K562 (cell line): ENCODE results near the gene BMAL2. TPM values are rescaled to one million over a fixed set of nuclear protein-coding genes. Genes with fewer than 3 reads are reported as not detected.

ENCODE experiments used
- ATAC-seq: fragments of 200-7000 bp; cut with Tn5 transposase; 3 replicates; pipeline ENCODE4 v1.9.1; 2020; ENCODE audit warnings: moderate library complexity
- BruUV-seq: library from RNA; stranded (reverse); fragments of 400-500 nt; replicated peaks from 2 replicates; lab custom pipeline; 2021; lab: Mats Ljungman, UMichigan
- CTCF ChIA-PET: fragments of 300-600 bp; formaldehyde crosslinking; extraction: SDS; loops from one replicate; lab custom pipeline; 2021; ENCODE audit warnings: low intra/inter-chr PET ratio; lab: Yijun Ruan, JAX
- POLR2A ChIA-PET: fragments of 300-600, 350-650 bp; sonication (Branson Sonifier 250); formaldehyde crosslinking; extraction: SDS; loops from one replicate; lab custom pipeline; 2021; ENCODE audit warnings: antibody characterized with exemption, inconsistent platforms; lab: Yijun Ruan, JAX
- DNase-seq, 4 experiments: peaks; one replicate each; pipeline versions ENCODE4 v3.0.0 to v3.0.0-alpha.2; 2011 to 2018; ENCODE audit warnings: low spot score in 3 of 4, mixed read lengths in 3 of 4; ENCODE audit errors: extremely low read depth in 1 of 4
- FAIRE-seq: peaks from 2 replicates; lab custom pipeline; 2011; peaks lifted over from hg19 to GRCh38; lab: Jason Lieb, UNC
- H2AFZ ChIP-seq: 2 replicates; pipeline ENCODE4 v1.6.0; 2011; ENCODE audit warnings: low read depth, low read length, control low read depth, inconsistent platforms
- H3K27ac ChIP-seq: fragments of 200-600 bp; 3 replicates; pipeline ENCODE4 v1.8.0; 2011; ENCODE audit warnings: low read depth, mild to moderate bottlenecking, control low read depth, inconsistent platforms, low read length, moderate library complexity, mixed read lengths; ENCODE audit errors: extremely low read depth
- H3K27me3 ChIP-seq, 2 experiments: fragments of 300-600 bp in 1 of 2; 2 replicates in 1 of 2; 3 replicates in 1 of 2; pipeline versions ENCODE4 v1.6.0 to v1.8.0; 2011; ENCODE audit warnings: inconsistent platforms in 2 of 2, low read length in 2 of 2, mild to moderate bottlenecking in 1 of 2, mixed read lengths in 1 of 2, moderate library complexity in 1 of 2; ENCODE audit not compliant: control insufficient read depth in 2 of 2, insufficient read depth in 2 of 2
- H3K36me3 ChIP-seq: fragments of 300-600 bp; 3 replicates; pipeline ENCODE4 v1.8.0; 2011; ENCODE audit warnings: mild to moderate bottlenecking, low read length, inconsistent platforms; ENCODE audit not compliant: control insufficient read depth, insufficient read depth
- H3K4me1 ChIP-seq, 2 experiments: fragments of 200-600 bp in 1 of 2; replicated peaks in 1 of 2; 2 replicates in 1 of 2; 3 replicates in 1 of 2; pipeline versions ENCODE4 v1.5.1 to v1.8.0; 2011; ENCODE audit warnings: inconsistent platforms in 2 of 2, low read length in 2 of 2, mild to moderate bottlenecking in 1 of 2, mixed read lengths in 1 of 2, moderate library complexity in 1 of 2; ENCODE audit not compliant: control insufficient read depth in 2 of 2, insufficient read depth in 2 of 2
- H3K4me2 ChIP-seq: 2 replicates; pipeline ENCODE4 v1.6.1; 2011; ENCODE audit warnings: low read length, control low read depth, inconsistent platforms, mixed read lengths; ENCODE audit not compliant: insufficient read depth
- H3K4me3 ChIP-seq: fragments of 200-600 bp; sonication (generic), shearing (Covaris generic); 2 replicates; pipeline ENCODE4 v1.5.1; 2016; ENCODE audit warnings: control low read depth, inconsistent platforms
- H3K79me2 ChIP-seq: fragments of 200-600 bp; 3 replicates; pipeline ENCODE4 v1.8.0; 2011; ENCODE audit warnings: low read length, inconsistent platforms; ENCODE audit not compliant: control insufficient read depth, insufficient read depth
- H3K9ac ChIP-seq, 2 experiments: 2 replicates each; pipeline versions ENCODE4 v1.6.0 to v1.6.1; 2011; ENCODE audit warnings: low read depth in 2 of 2, low read length in 2 of 2, control low read depth in 1 of 2, inconsistent platforms in 1 of 2, mild to moderate bottlenecking in 1 of 2, mixed read lengths in 1 of 2; ENCODE audit not compliant: insufficient read depth in 1 of 2
- H3K9me1 ChIP-seq: one replicate; pipeline ENCODE4 v1.6.0; 2011; ENCODE audit warnings: inconsistent platforms, mild to moderate bottlenecking, low read length, moderate library complexity; ENCODE audit not compliant: control insufficient read depth, insufficient read depth
- H3K9me3 ChIP-seq: replicated peaks from 2 replicates; pipeline ENCODE4 v1.5.1; 2011; ENCODE audit warnings: low read depth, low read length, inconsistent platforms; ENCODE audit not compliant: control insufficient read depth, insufficient read depth
- H4K20me1 ChIP-seq: replicated peaks from 2 replicates; pipeline ENCODE4 v1.6.1; 2011; ENCODE audit warnings: low read length, inconsistent platforms, mixed read lengths; ENCODE audit not compliant: control insufficient read depth, insufficient read depth
- ARNT ChIP-seq, 2 experiments: fragments of 450-650 bp; IDR thresholded peaks; 2 replicates each; pipeline ENCODE4 v1.6.1; 2016; ENCODE audit warnings: mild to moderate bottlenecking in 1 of 2
- DACH1 ChIP-seq: fragments of 450-650 bp; IDR thresholded peaks from 2 replicates; pipeline ENCODE4 v1.6.1; 2018; ENCODE audit not compliant: partially characterized antibody
- KAT2B ChIP-seq: IDR thresholded peaks from one replicate; pipeline ENCODE4 v1.6.1; 2012; ENCODE audit warnings: low read depth, mild to moderate bottlenecking, control low read depth, inconsistent platforms, low read length, moderate library complexity
- RFX1 ChIP-seq: fragments of 450-650 bp; IDR thresholded peaks from 2 replicates; pipeline ENCODE4 v1.6.1; 2016; ENCODE audit warnings: mild to moderate bottlenecking, moderate library complexity
- RNF219 ChIP-seq: fragments of 250-450 bp; sonication (Bioruptor Pico); IDR thresholded peaks from 2 replicates; pipeline ENCODE4 v1.5.0; 2022; ENCODE audit warnings: mild to moderate bottlenecking
- SMARCB1 ChIP-seq: IDR thresholded peaks from 2 replicates; pipeline ENCODE4 v1.6.1; 2011; ENCODE audit warnings: improper control_type of control experiment, low read depth; ENCODE audit not compliant: insufficient read length
- USF2 ChIP-seq: sonication (generic); formaldehyde crosslinking; IDR thresholded peaks from 2 replicates; pipeline ENCODE4 v1.5.0; 2020; ENCODE audit warnings: missing genetic modification reagents
- ZNF280A ChIP-seq: fragments of 450-650 bp; IDR thresholded peaks from 2 replicates; pipeline ENCODE4 v1.6.1; 2018; ENCODE audit warnings: mild to moderate bottlenecking, low read depth; ENCODE audit not compliant: partially characterized antibody
- whole genome bisulfite sequencing: fragments of 100-300 bp; shearing (Covaris generic); methylation state at CpG from one replicate; pipeline ENCODE4 v1.1.6; 2016; ENCODE audit warnings: low coverage, mixed read lengths; ENCODE audit not compliant: insufficient coverage; ENCODE audit errors: missing lambda C conversion rate; 5-methylcytosine and 5-hydroxymethylcytosine counted together
- in situ Hi-C: fragments of 300-500 bp; cut with MboI; formaldehyde crosslinking; loops from 4 replicates; pipeline ENCODE4 v1.15.0; 2018; ENCODE audit warnings: inconsistent platforms, mixed read lengths
- intact Hi-C: fragments of 100-400 bp; cut with micrococcal nuclease; formaldehyde crosslinking; loops from 2 replicates; pipeline ENCODE4 v1.14.2; 2022
- polyA plus RNA-seq, 8 experiments: library from polyadenylated mRNA; depleted of rRNA in 4 of 8; stranded (reverse) in 5 of 8; unstranded in 3 of 8; fragments of >200 nt; fragmentation: Nextera tagmentation in 2 of 8; fragmentation: Illumina TruSeq in 1 of 8; extraction: Ambion mirVana in 2 of 8; extraction: Trizol in 1 of 8; gene quantifications; 2 replicates each; pipeline versions ENCODE4 v1.2.1 to v1.2.3, GENCODE V29; 2011 to 2014; ENCODE audit warnings: inconsistent platforms in 1 of 8, missing spikeins in 1 of 8
- total RNA-seq, 7 experiments: library from RNA; depleted of rRNA in 6 of 7; stranded (reverse); fragments of >200 nt in 6 of 7; fragmentation: Illumina TruSeq in 2 of 7; extraction: Trizol in 2 of 7; gene quantifications; 2 replicates each; pipeline versions ENCODE4 v1.2.1 to v1.2.3, GENCODE V29; 2011 to 2021; ENCODE audit warnings: low replicate concordance in 1 of 7

The BMAL2 gene
- total and polyA plus RNA-seq, 9 of the 15 experiments (the other 6 are each of a cell fraction or from before 2014, with no cell fraction given): 0.01 to 1.1 (median 0.50) TPM

- CTCF ChIA-PET: no interaction called here
- no peaks in the 10 kb centered on the region for H3K36me3 ChIP-seq
- in situ Hi-C loops (no loop called here), intact Hi-C loops (no loop called here)
- POLR2A ChIA-PET: interaction anchor here (1.2 kb wide), 1 partner anchor 12 kb away, joined by 3 read pairs; no protein-coding TSS in a partner anchor
- no peak overlapping the region for H3K4me2 ChIP-seq
- H3K27me3 ChIP-seq: no peaks in the 10 kb centered on the region
- FAIRE-seq (no peak), ATAC-seq (no peak), DNase-seq (no peak)
- no peaks in the 10 kb centered on the region for H3K9me1 ChIP-seq
- no peaks in the 10 kb centered on the region for H4K20me1 ChIP-seq
- 30% methylated on average over 4 of the region's 4 CpGs for WGBS
- no peak overlapping the region for H3K27ac ChIP-seq
- H2AFZ ChIP-seq: no peak overlapping the region
- no peaks in the 10 kb centered on the region for H3K9me3 ChIP-seq
- H3K4me1 ChIP-seq: no peaks in the 10 kb centered on the region
- no TSS peak for BruUV-seq
- no peak overlapping the region for H3K4me3 ChIP-seq
- no peaks in the 10 kb centered on the region for H3K79me2 ChIP-seq
- TF ChIP-seq USF2 (CRISPR knock-in tag) (no peak), ZNF280A (no peak), ARNT (IDR thresholded peaks at IDR 0.05) (no peak), DACH1 (no peak), KAT2B (no peak), SMARCB1 (no peak), RFX1 (peak; percentile 19; the same call in 1 of the 2 replicates), RNF219 (CRISPR knock-in tag) (no peak)
- TF ChIP-seq, all 486 proteins: peak for 1
- H3K9ac ChIP-seq: no peak overlapping the region
These were observed 35.1 kb upstream of the BMAL2 start for GRCh38 chr12:27297566-27297965.
